Panc1 (cell line): Measurements from ENCODE around the gene SOBP.

Experiments
- POLR2AphosphoS5 ChIP-seq: IDR thresholded peaks from 2 replicates; pipeline ENCODE4 v1.6.1; 2012; ENCODE audit warnings: mild to moderate bottlenecking, low read depth, low read length, moderate library complexity
- SIN3A ChIP-seq: IDR thresholded peaks from 2 replicates; pipeline ENCODE4 v1.6.1; 2012; ENCODE audit warnings: low read depth, mild to moderate bottlenecking, low read length, moderate library complexity, borderline replicate concordance; ENCODE audit not compliant: insufficient read depth
- TCF7L2 ChIP-seq: IDR thresholded peaks from 2 replicates; pipeline ENCODE4 v1.6.1; 2011; ENCODE audit warnings: mild to moderate bottlenecking, low read depth, low read length, inconsistent platforms
- TF ChIP-seq, protein P1 (sequence below): fragments of 450-650 bp; IDR thresholded peaks from 2 replicates; pipeline ENCODE4 v1.5.1; 2017; ENCODE audit warnings: mild to moderate bottlenecking
- TF ChIP-seq, protein P2 (sequence below), 2 experiments: IDR thresholded peaks; 2 replicates each; pipeline ENCODE4 v1.6.1; 2011 to 2012; ENCODE audit warnings: low read depth in 2 of 2, control low read depth in 1 of 2, low read length in 1 of 2, mild to moderate bottlenecking in 1 of 2, moderate library complexity in 1 of 2; ENCODE audit not compliant: insufficient read depth in 1 of 2

DNA sequence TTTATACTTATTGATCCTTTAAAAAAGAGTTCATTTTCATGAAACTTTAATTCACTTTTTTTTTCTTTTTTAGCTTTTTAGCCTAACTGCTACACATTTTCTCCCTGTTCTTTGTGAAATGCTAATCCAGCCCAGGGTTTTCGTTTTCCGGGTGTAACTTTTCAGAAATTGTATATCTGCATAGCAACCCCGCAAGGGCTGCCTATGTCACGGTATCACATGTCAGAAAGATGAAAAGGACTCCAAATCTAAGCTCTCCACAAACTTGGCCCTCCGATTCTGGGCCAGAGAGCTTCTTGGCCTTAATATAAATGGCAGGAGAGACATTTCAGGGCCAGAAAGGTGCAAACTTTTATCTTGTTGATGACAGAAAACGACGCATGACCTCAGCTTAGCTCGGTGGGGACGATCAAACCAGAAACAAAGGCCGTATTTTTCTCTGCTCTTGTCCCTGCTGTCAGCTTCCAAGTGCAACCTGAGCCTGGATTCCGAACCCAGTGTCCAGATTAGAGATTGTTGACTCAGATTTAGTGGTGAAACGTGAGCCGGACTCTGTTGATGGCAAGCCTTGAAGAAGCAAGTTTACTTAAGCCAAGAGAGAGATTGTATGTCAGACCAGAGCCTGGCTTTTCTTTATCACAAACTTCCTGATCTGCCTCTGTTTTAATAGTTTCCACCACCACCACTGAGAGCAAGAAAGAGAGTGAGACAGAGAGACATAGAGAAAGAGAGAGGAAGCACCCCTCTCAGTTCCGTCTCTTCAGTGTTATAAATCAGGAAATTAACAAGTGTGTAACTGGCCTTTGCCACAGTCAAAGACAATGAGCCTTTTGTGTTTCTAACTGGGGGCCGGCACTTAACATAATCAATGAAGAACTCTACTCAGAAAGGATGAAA is 176.4 kb downstream of the SOBP start:
- TF ChIP-seq, protein P1, sequence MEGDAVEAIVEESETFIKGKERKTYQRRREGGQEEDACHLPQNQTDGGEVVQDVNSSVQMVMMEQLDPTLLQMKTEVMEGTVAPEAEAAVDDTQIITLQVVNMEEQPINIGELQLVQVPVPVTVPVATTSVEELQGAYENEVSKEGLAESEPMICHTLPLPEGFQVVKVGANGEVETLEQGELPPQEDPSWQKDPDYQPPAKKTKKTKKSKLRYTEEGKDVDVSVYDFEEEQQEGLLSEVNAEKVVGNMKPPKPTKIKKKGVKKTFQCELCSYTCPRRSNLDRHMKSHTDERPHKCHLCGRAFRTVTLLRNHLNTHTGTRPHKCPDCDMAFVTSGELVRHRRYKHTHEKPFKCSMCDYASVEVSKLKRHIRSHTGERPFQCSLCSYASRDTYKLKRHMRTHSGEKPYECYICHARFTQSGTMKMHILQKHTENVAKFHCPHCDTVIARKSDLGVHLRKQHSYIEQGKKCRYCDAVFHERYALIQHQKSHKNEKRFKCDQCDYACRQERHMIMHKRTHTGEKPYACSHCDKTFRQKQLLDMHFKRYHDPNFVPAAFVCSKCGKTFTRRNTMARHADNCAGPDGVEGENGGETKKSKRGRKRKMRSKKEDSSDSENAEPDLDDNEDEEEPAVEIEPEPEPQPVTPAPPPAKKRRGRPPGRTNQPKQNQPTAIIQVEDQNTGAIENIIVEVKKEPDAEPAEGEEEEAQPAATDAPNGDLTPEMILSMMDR = no peak
- TF ChIP-seq, protein P2, sequence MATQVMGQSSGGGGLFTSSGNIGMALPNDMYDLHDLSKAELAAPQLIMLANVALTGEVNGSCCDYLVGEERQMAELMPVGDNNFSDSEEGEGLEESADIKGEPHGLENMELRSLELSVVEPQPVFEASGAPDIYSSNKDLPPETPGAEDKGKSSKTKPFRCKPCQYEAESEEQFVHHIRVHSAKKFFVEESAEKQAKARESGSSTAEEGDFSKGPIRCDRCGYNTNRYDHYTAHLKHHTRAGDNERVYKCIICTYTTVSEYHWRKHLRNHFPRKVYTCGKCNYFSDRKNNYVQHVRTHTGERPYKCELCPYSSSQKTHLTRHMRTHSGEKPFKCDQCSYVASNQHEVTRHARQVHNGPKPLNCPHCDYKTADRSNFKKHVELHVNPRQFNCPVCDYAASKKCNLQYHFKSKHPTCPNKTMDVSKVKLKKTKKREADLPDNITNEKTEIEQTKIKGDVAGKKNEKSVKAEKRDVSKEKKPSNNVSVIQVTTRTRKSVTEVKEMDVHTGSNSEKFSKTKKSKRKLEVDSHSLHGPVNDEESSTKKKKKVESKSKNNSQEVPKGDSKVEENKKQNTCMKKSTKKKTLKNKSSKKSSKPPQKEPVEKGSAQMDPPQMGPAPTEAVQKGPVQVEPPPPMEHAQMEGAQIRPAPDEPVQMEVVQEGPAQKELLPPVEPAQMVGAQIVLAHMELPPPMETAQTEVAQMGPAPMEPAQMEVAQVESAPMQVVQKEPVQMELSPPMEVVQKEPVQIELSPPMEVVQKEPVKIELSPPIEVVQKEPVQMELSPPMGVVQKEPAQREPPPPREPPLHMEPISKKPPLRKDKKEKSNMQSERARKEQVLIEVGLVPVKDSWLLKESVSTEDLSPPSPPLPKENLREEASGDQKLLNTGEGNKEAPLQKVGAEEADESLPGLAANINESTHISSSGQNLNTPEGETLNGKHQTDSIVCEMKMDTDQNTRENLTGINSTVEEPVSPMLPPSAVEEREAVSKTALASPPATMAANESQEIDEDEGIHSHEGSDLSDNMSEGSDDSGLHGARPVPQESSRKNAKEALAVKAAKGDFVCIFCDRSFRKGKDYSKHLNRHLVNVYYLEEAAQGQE (IDR thresholded peaks at IDR 0.05; ENCODE audit: insufficient read depth in 1 of 2, low read depth in 2 of 2, low read length in 1 of 2) = no peak
- no peak for TF ChIP-seq POLR2AphosphoS5
- TF ChIP-seq TCF7L2 = no peak
- no peak for TF ChIP-seq SIN3A
